NCI-H510A treated with DMSO at 0.1 percent for 48 hours (cell line): ENCODE data around the gene TSHZ2.

ENCODE experiments used
- DNase-seq: peaks from one replicate; lab custom pipeline; 2025; lab: John Stamatoyannopoulos, UW

The TSHZ2 gene

GRCh38 chr20:53068241-53068640 lies 96.1 kb downstream of the TSHZ2 start:
- no peak for DNase-seq

GRCh38 chr20:53069132-53069531 lies 97.0 kb downstream of the TSHZ2 start:
- no peak for DNase-seq

- DNase-seq, result no peak
Observed at GRCh38 chr20:53070224-53070623, 98.1 kb downstream of the TSHZ2 start.

- no peak for DNase-seq
Observed at GRCh38 chr20:53070706-53071392, 98.7 kb downstream of the TSHZ2 start.

- no peak for DNase-seq
Observed at GRCh38 chr20:53071833-53072232, 99.7 kb downstream of the TSHZ2 start.

- DNase-seq, result no peak
Observed at GRCh38 chr20:53072923-53073579, 100.9 kb downstream of the TSHZ2 start.

GRCh38 chr20:53073636-53074415 lies 101.7 kb downstream of the TSHZ2 start:
- no peak for DNase-seq

GRCh38 chr20:53074811-53075314 lies 102.7 kb downstream of the TSHZ2 start:
- DNase-seq, result no peak

GRCh38 chr20:53076668-53077067 lies 104.5 kb downstream of the TSHZ2 start:
- DNase-seq, result no peak

- DNase-seq, result no peak
Observed at GRCh38 chr20:53077373-53078205, 105.4 kb downstream of the TSHZ2 start.

GRCh38 chr20:53078761-53079160 lies 106.6 kb downstream of the TSHZ2 start:
- no peak for DNase-seq

GRCh38 chr20:53079261-53079691 lies 107.1 kb downstream of the TSHZ2 start:
- DNase-seq, result no peak

- DNase-seq, result no peak
Observed at GRCh38 chr20:53079828-53080686, 107.9 kb downstream of the TSHZ2 start.

- no peak for DNase-seq
Observed at GRCh38 chr20:53080687-53080962, 108.5 kb downstream of the TSHZ2 start.

GRCh38 chr20:53080969-53081871 lies 109.1 kb downstream of the TSHZ2 start:
- peak; percentile 47 for DNase-seq

- peak; percentile 18 for DNase-seq
Observed at GRCh38 chr20:53081916-53082863, 110.0 kb downstream of the TSHZ2 start.

GRCh38 chr20:53083411-53083810 lies 111.3 kb downstream of the TSHZ2 start:
- no peak for DNase-seq

GRCh38 chr20:53084408-53084997 lies 112.3 kb downstream of the TSHZ2 start:
- DNase-seq, result no peak
